HEK293 (cell line): ENCODE data around the gene CCDC71L.

Experiments
- CTCF ChIA-PET: fragments of 350-600 bp; formaldehyde crosslinking; extraction: SDS; loops from one replicate; lab custom pipeline; 2021; ENCODE audit warnings: antibody characterized with exemption; lab: Yijun Ruan, JAX
- POLR2A ChIA-PET: fragments of 300-600 bp; formaldehyde crosslinking; extraction: SDS; loops from one replicate; lab custom pipeline; 2020; ENCODE audit warnings: antibody characterized with exemption, inconsistent platforms; lab: Yijun Ruan, JAX
- H3K27ac ChIP-seq: fragments of 200-500 bp; sonication (Bioruptor generic); 2 replicates; pipeline ENCODE4 v1.5.1; 2014; ENCODE audit warnings: low read depth, low read length, control low read depth, inconsistent platforms; ENCODE audit errors: extremely low read depth
- H3K36me3 ChIP-seq, 2 experiments: fragments of 200-500 bp in 1 of 2; sonication (Bioruptor generic) in 1 of 2; 1 replicate in 1 of 2; 2 replicates in 1 of 2; pipeline ENCODE4 v1.5.1; 2014 to 2017; ENCODE audit warnings: inconsistent platforms in 2 of 2, low read length in 2 of 2; ENCODE audit not compliant: control insufficient read depth in 2 of 2, insufficient read depth in 1 of 2
- H3K4me1 ChIP-seq: fragments of 200-500 bp; sonication (Bioruptor generic); 2 replicates; pipeline ENCODE4 v1.5.1; 2014; ENCODE audit warnings: mild to moderate bottlenecking, low read length, inconsistent platforms; ENCODE audit not compliant: control insufficient read depth, insufficient read depth
- H3K4me3 ChIP-seq: 2 replicates; pipeline ENCODE4 v1.5.1; 2011; ENCODE audit warnings: low read depth, mild to moderate bottlenecking, control low read depth, low read length, moderate library complexity
- H3K9me3 ChIP-seq: fragments of 200-500 bp; sonication (Bioruptor generic); 2 replicates; pipeline ENCODE4 v1.5.1; 2014; ENCODE audit warnings: low read depth, low read length, inconsistent platforms; ENCODE audit not compliant: control insufficient read depth, insufficient read depth
- PRDM6 ChIP-seq: fragments of 450-650 bp; formaldehyde crosslinking; IDR thresholded peaks from 2 replicates; pipeline ENCODE4 v1.5.1; 2017; ENCODE audit warnings: missing biosample characterization, missing genetic modification characterization
- ZNF10 ChIP-seq: fragments of 450-650 bp; formaldehyde crosslinking; IDR thresholded peaks from 2 replicates; pipeline ENCODE4 v1.5.1; 2017; ENCODE audit warnings: missing biosample characterization, missing genetic modification characterization
- ZNF2 ChIP-seq: fragments of 450-650 bp; formaldehyde crosslinking; IDR thresholded peaks from 2 replicates; pipeline ENCODE4 v1.5.1; 2016; ENCODE audit warnings: missing biosample characterization, missing genetic modification characterization
- ZNF239 ChIP-seq: fragments of 450-650 bp; formaldehyde crosslinking; IDR thresholded peaks from 2 replicates; pipeline ENCODE4 v1.5.1; 2016; ENCODE audit warnings: missing biosample characterization, missing genetic modification characterization
- ZNF280D ChIP-seq: fragments of 450-650 bp; formaldehyde crosslinking; IDR thresholded peaks from 2 replicates; pipeline ENCODE4 v1.5.1; 2016; ENCODE audit warnings: missing biosample characterization, missing genetic modification characterization
- ZNF341 ChIP-seq: fragments of 450-650 bp; formaldehyde crosslinking; IDR thresholded peaks from 2 replicates; pipeline ENCODE4; 2016; ENCODE audit warnings: low read depth, missing biosample characterization, missing genetic modification characterization
- ZNF354C ChIP-seq: fragments of 450-650 bp; formaldehyde crosslinking; IDR thresholded peaks from 2 replicates; pipeline ENCODE4 v1.5.1; 2016; ENCODE audit warnings: missing biosample characterization, missing genetic modification characterization, low read depth, borderline replicate concordance
- ZNF37A ChIP-seq: fragments of 450-650 bp; IDR thresholded peaks from 2 replicates; pipeline ENCODE4 v1.5.1; 2018; ENCODE audit warnings: missing biosample characterization, missing genetic modification characterization
- ZNF391 ChIP-seq: fragments of 450-650 bp; formaldehyde crosslinking; IDR thresholded peaks from 2 replicates; pipeline ENCODE4 v1.5.1; 2016; ENCODE audit warnings: low read depth, missing biosample characterization, missing genetic modification characterization, borderline replicate concordance
- ZNF558 ChIP-seq: fragments of 450-650 bp; formaldehyde crosslinking; IDR thresholded peaks from 2 replicates; pipeline ENCODE4 v1.5.1; 2016; ENCODE audit warnings: missing biosample characterization, missing genetic modification characterization
- ZNF768 ChIP-seq: fragments of 450-650 bp; formaldehyde crosslinking; IDR thresholded peaks from 2 replicates; pipeline ENCODE4 v1.5.1; 2018; ENCODE audit warnings: missing biosample characterization, mild to moderate bottlenecking, missing genetic modification characterization
- ZNF843 ChIP-seq: fragments of 450-650 bp; formaldehyde crosslinking; IDR thresholded peaks from 2 replicates; pipeline ENCODE4 v1.5.1; 2016; ENCODE audit warnings: missing biosample characterization, missing genetic modification characterization
- ZXDB ChIP-seq: fragments of 450-650 bp; formaldehyde crosslinking; IDR thresholded peaks from 2 replicates; pipeline ENCODE4 v1.5.1; 2016; ENCODE audit warnings: missing biosample characterization, missing genetic modification characterization

CCDC71L gene

GRCh38 chr7:106658316-106659165 is 2.4 kb downstream of the CCDC71L start:
- Histone ChIP-seq H3K4me1 (no peaks in the 10 kb centered on the region), H3K4me3 (peak overlapping the region; percentile 94; the same call in 1 of the 2 replicates), H3K36me3 (no peaks in the 10 kb centered on the region), H3K27ac (no peak overlapping the region), H3K9me3 (no peaks in the 10 kb centered on the region)
- ChIA-PET CTCF (interaction anchor here (0.5 to 4.2 kb wide), 11 partner anchors 21 to 492 kb away, joined by 3 to 26 read pairs (median 4); no protein-coding TSS in a partner anchor), POLR2A (no interaction called here)
- no peak for TF ChIP-seq ZNF341
- no peak for TF ChIP-seq ZNF2 (tag by site-specific recombination)
- TF ChIP-seq ZNF354C: no peak
- no peak for TF ChIP-seq ZXDB (tag by site-specific recombination)
- TF ChIP-seq ZNF280D (tag by site-specific recombination): no peak
- no peak for TF ChIP-seq ZNF558 (tag by site-specific recombination)
- 0 out of 2 replicates have a peak, but pooled peaks have one; percentile 19 for TF ChIP-seq PRDM6 (tag by site-specific recombination)
- TF ChIP-seq ZNF843 (tag by site-specific recombination): no peak

- no peak overlapping the region for H3K4me3 ChIP-seq
- no peaks in the 10 kb centered on the region for H3K36me3 ChIP-seq
- no peak for TF ChIP-seq ZNF391 (tag by site-specific recombination)
- H3K4me1 ChIP-seq: no peaks in the 10 kb centered on the region
- CTCF ChIA-PET: interaction anchor here (0.5 to 4.2 kb wide), 9 partner anchors 78 to 509 kb away, joined by 3 to 26 read pairs (median 4); no protein-coding TSS in a partner anchor
- POLR2A ChIA-PET: no interaction called here
- no peak overlapping the region for H3K27ac ChIP-seq
- H3K9me3 ChIP-seq: no peaks in the 10 kb centered on the region
Observed at GRCh38 chr7:106657085-106657991, 3.6 kb downstream of the CCDC71L start.

GRCh38 chr7:106655703-106656498 is 5.1 kb downstream of the CCDC71L start:
- POLR2A ChIA-PET: interaction anchor here (0.8 kb wide), 1 partner anchor 58 kb away, joined by 3 read pairs; no protein-coding TSS in a partner anchor

More at GRCh38 chr7:106655703-106656498, 5.1 kb downstream of the CCDC71L start:
- no peak overlapping the region for H3K4me3 ChIP-seq
- no peak for TF ChIP-seq ZNF37A (tag by site-specific recombination)
- no peak for TF ChIP-seq ZNF10 (tag by site-specific recombination)
- TF ChIP-seq ZNF239 (tag by site-specific recombination): no peak
- TF ChIP-seq ZNF768: no peak
- TF ChIP-seq, all 188 proteins: peak for 0
- Histone ChIP-seq H3K9me3 (no peaks in the 10 kb centered on the region), H3K27ac (no peak overlapping the region), H3K4me1 (no peaks in the 10 kb centered on the region), H3K36me3 (no peaks in the 10 kb centered on the region)
- CTCF ChIA-PET: interaction anchor here (0.6 to 2.0 kb wide), 4 partner anchors 11 to 114 kb away, joined by 3 to 12 read pairs (median 4); no protein-coding TSS in a partner anchor
